ENCODE measurements around the gene HMX1.

The HMX1 gene

GRCh38 chr4:8858701-8859210, 12.9 kb downstream of the HMX1 start:
- H3K4me3 ChIP-seq (ENCODE audit: low read depth, low read length), result no peak overlapping the region
- no peak for TF ChIP-seq CTCF (IDR thresholded peaks at IDR 0.05; ENCODE audit: borderline replicate concordance, insufficient read depth, low read depth, low read length)

- no peak overlapping the region for H3K4me3 ChIP-seq (ENCODE audit: low read depth, low read length)
- TF ChIP-seq CTCF (IDR thresholded peaks at IDR 0.05; ENCODE audit: borderline replicate concordance, insufficient read depth, low read depth, low read length), result no peak
Observed at GRCh38 chr4:8857766-8858700, 13.6 kb downstream of the HMX1 start.

GRCh38 chr4:8856835-8857621, 14.6 kb downstream of the HMX1 start:
- TF ChIP-seq CTCF (IDR thresholded peaks at IDR 0.05; ENCODE audit: borderline replicate concordance, insufficient read depth, low read depth, low read length), result no peak
- no peak overlapping the region for H3K4me3 ChIP-seq (ENCODE audit: low read depth, low read length)

- TF ChIP-seq CTCF (IDR thresholded peaks at IDR 0.05; ENCODE audit: borderline replicate concordance, insufficient read depth, low read depth, low read length), result no peak
- H3K4me3 ChIP-seq (ENCODE audit: low read depth, low read length), result no peak overlapping the region
Observed at GRCh38 chr4:8855818-8856245, 15.8 kb downstream of the HMX1 start.

- no peak overlapping the region for H3K4me3 ChIP-seq (ENCODE audit: low read depth, low read length)
- no peak for TF ChIP-seq CTCF (IDR thresholded peaks at IDR 0.05; ENCODE audit: borderline replicate concordance, insufficient read depth, low read depth, low read length)
Observed at GRCh38 chr4:8854931-8855330, 16.7 kb downstream of the HMX1 start.

- TF ChIP-seq CTCF (IDR thresholded peaks at IDR 0.05; ENCODE audit: borderline replicate concordance, insufficient read depth, low read depth, low read length), result no peak
- H3K4me3 ChIP-seq (ENCODE audit: low read depth, low read length), result no peak overlapping the region
Observed at GRCh38 chr4:8854016-8854415, 17.6 kb downstream of the HMX1 start.

Data from GM12875 (cell line).